Stimulated activated CD4-positive, alpha-beta T cell treated with anti-CD3 and anti-CD28 coated beads, Interleukin-2, amount 100 ng/mL, for 48 hours (primary cell): ENCODE measurements around the gene IDH2.

Source experiments
- DNase-seq, 2 donors: peaks; one replicate each; pipeline ENCODE4 v3.0.0-alpha.2; 2020

IDH2 gene

GRCh38 chr15:90040618-90041017 lies 61.6 kb downstream of the IDH2 start:
- DNase-seq, result no peak

DNA sequence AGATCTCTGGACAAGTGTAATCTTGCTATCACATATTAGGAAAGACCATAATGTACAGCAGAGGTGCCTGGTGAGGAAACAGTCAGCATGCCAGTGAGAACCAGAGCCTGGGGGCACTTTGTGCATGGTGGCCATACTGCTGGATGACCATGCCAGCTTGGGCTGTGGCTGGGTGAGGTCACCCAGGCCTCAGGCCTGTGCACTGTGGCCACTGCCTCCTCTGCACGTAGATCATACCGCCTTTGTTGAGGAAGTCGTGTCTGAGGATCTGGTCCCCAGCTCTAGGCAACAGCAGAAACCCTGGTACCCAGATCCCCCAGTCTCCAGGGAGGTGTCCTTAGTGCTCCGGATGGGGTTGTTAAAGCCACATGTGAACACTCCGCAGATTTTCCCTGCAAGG lies 62.3 kb downstream of the IDH2 start:
- DNase-seq, result no peak

GRCh38 chr15:90038632-90039095 lies 63.6 kb downstream of the IDH2 start:
- no peak for DNase-seq

GRCh38 chr15:90037961-90038631 lies 64.2 kb downstream of the IDH2 start:
- peak; percentile 36 to 42 for DNase-seq

GRCh38 chr15:90037511-90037860 lies 64.8 kb downstream of the IDH2 start:
- DNase-seq, result no peak

- no peak for DNase-seq
Measured at GRCh38 chr15:90036806-90037510, 65.3 kb downstream of the IDH2 start.

GRCh38 chr15:90036343-90036742 lies 65.9 kb downstream of the IDH2 start:
- no peak for DNase-seq

- DNase-seq, result no peak
Measured at GRCh38 chr15:90035840-90036230, 66.4 kb downstream of the IDH2 start.

GRCh38 chr15:90035095-90035839 lies 67.0 kb downstream of the IDH2 start:
- no peak for DNase-seq

GRCh38 chr15:90033448-90033847 lies 68.8 kb downstream of the IDH2 start:
- DNase-seq, result no peak
